GM19463 (cell line): ENCODE measurements around the gene CEBPB.
"Not testable (repeated sequence)": the region's sequence is repeated elsewhere in the genome, so short reads cannot be mapped to it uniquely, and the experiment has no call there.

Experiments
- ATAC-seq: cut with Tn5 transposase; IDR thresholded peaks from one replicate; pipeline ENCODE4 v1.9.1; 2021; ENCODE audit warnings: mild to moderate bottlenecking, moderate library complexity; ENCODE audit not compliant: unreplicated experiment

Gene CEBPB

GRCh38 chr20:50190251-50191064 is at the start of gene CEBPB:
CEBPB (plus strand) TSS chr20:50190830; CDS start chr20:50191034, 204 bp downstream.
- peak; percentile 38 for ATAC-seq

DNA sequence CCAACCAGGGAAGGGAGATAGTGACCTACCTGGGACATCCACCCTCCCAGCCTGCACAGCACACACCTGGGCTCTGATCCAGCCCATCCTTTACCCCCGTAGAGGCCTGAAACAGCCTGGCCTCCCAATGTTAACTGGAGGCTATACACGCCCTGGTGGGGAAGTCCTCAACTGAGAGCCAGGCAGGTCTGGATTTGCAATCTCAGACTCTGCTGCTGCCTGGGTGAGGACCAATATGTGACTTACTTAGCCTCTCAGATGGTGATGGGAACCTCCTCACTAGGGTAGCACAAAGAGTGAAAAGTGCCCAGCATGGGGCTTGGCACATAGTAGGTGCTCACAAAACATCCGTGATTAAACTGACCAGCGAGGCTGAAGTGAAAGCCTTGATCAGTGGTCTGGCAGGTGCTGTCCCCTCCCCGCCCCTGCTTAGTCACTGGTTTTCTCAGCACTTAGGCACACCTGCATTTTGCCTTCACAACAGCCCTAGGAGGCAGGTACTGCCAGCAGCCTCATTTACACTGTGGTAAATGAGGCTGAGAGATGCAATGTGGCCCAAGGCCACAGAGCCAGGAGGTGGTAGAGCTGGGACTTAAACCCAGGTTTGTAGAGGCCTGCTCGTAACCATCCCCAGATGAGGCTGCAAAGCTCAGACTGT is 49.5 kb upstream of the CEBPB start:
- ATAC-seq = no peak

- no peak for ATAC-seq
Observed at GRCh38 chr20:50141811-50142561, 48.6 kb upstream of the CEBPB start.

GRCh38 chr20:50142812-50143211 is 47.8 kb upstream of the CEBPB start:
- no peak for ATAC-seq

GRCh38 chr20:50144362-50144761 is 46.3 kb upstream of the CEBPB start:
- ATAC-seq = no peak

- ATAC-seq = no peak
Observed at GRCh38 chr20:50145566-50145965, 45.1 kb upstream of the CEBPB start.

DNA sequence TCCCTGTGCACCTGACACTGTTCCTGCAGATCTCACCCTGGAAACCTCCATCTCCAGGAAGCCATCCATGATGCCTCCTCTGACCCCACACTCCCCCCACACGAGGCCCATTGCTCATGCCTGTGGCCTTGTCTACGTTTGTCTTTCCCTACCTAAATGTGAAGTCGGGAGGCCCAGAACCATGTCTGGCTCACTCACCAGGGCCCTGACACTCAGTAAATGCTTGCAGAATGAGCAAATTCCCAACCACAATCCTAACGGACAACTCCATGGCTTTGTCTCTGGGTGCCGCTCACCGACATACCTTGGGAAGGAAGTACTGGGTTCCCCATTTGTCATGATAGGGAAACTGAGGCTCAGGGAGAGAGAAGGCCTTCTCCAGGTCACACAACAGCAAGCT is 44.4 kb upstream of the CEBPB start:
- no peak for ATAC-seq

DNA sequence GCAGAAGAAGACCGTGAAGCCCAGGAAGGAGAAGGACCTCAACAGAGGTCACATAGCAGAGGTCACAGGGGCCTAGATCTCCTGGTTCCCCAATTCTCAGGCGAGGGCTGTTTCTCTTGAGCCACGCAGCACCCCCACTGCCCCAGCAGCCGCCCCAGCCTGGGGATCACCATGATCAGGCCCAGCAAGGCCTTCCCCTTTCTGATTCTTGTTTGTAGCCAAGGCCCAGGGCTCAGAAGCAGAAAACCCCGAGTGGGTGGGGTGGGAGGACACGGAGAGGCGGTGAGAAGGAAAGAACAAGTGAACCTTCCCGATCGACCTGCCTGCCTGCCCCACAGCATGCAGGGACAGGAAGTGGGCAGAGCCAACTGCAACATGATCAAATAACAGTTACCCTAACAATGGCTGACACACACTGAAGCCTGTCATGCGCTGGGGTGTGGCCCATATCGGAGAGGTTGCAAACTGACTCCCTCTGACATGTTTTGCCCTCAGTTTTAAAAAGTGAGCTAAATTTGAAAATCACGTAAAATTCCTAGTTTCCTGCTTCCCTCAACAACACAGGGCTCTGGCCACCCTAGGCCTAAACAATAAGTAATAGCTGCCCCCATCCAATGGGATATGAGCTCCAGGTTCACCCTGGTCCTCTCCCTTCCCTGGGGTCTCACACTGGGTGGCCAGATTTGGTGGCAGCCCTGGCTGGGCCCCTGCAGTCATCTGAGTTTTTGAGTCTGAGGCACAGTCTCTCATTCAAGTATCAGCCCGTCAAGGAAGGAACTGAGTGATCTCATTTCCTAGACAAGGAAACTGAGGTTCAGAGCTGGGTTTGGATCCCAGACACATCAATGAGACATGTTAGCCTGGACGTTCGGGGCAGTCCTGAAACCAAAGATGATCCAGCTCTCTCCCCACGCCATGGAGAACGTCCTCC is 43.6 kb upstream of the CEBPB start:
- peak; percentile 86 for ATAC-seq

DNA sequence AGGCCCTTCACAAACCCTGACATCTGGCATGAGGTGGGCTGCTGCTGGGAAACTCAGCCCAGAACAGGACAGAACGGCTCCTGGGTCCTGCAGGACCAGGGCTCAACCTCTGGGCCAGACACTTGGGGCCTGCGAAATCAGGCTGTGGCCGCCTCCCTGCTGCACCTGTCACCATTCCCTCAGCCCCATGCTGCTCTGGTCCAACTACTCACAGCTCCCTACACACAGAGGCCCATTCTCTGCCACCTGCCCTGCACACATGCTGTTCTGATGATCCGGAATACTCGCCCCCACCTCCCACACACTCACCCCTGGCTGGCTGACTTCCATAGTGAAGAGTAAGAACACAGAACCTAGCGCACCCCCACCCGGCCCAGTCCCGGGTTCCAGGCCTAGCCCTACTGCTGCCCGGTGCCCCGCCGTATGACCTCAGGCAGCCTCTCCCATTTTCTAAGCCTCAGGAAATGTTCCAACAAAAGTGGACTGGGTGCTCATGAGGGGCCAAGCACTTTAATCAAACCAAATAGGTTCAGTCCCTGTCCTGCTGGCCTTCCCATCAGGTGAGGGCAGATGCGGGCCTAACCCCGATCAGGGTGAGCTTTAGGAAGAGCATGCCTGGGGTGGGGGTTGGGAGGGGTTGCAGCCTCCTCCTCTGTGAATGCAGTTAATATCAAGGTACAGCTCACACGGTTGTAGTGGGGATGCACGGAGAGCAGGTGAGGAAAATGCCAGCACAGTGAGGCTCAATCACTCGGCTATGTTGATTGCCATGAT is 41.0 kb upstream of the CEBPB start:
- no peak for ATAC-seq

DNA sequence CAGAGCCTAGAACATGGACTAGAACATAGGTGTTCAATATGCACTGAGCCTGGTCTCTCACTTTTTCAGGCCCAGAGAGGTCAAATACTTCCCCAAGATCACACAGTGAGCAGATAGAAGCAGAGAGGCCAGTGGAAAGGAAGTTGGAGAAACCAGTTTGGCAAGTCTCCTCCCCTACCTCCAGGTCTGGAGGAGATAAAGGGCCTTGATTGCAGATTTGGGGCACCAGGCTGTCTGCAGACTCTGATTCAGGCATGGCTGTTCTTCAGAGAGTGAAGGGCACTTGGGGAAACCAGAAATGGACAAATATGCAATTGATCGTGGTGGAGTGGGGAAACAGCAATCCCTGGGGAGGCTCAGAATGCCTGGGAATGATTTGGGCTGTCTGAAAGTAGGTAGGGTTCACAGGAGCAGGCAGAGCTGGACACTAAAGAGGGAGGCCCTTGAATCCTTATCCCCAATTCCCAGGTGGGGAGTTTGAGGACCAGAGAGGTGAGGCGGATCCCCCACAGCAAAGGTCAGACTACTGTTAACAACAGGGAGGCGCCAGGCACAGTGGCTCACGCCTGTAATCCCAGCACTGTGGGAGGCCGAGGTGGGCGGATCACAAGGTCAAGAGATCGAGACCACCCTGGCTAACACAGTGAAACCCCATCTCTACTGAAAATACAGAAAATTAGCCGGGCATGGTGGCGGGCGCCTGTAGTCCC is 39.4 kb upstream of the CEBPB start:
- no peak for ATAC-seq

DNA sequence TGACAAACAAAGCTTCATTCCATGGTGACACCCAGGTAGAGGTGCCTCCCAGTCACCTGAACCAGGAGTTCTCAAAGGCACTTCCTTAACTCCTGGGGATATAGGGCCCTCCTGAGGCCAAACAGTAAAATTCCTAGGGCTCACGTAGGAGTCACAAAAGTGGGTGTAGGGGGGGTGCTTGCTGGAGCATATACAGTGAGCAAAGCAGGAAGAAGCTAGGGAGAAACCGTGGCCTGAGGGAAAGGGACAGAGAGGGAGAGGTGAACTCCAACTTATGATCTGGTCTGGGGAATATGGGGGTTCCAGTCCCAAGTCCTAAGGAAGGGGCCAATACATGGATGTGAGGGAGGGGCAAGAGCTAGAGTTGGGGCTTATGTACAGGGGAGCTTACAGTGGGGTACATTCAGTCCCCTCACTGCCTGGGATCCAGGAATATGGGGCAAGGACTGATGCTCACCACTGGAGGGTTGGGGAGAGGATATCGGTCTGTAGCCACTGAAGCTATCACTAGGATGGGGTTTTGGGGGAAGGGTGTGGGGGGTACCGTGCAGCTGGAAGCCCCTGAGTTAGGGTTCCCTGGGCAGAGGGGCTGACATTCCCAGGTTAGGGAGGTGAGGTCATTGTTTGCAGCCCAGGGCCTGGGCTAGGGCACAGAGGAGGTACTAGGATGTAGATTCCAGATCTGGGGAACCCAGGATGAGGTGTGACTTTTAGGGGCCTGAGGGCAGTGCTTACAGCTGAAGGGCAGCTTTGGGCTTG is 38.1 kb upstream of the CEBPB start:
- no peak for ATAC-seq

DNA sequence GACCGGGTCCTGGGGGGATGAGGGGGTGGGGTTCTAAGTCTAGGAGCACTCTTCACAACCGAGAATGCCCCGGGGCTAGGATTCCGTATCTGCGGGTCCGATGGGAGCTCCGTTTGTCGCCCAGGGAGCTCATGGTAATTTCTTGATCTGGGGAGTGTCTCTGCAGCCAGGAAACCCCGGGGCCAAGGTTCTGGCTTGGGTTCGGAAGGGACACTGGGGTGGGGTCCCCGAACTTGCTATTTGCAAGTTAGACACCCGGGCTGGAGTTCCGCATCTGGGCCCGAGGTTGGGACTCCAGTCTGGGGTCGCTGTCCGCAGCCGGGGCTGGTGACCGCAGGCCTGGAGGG is 37.5 kb upstream of the CEBPB start:
- no peak for ATAC-seq

DNA sequence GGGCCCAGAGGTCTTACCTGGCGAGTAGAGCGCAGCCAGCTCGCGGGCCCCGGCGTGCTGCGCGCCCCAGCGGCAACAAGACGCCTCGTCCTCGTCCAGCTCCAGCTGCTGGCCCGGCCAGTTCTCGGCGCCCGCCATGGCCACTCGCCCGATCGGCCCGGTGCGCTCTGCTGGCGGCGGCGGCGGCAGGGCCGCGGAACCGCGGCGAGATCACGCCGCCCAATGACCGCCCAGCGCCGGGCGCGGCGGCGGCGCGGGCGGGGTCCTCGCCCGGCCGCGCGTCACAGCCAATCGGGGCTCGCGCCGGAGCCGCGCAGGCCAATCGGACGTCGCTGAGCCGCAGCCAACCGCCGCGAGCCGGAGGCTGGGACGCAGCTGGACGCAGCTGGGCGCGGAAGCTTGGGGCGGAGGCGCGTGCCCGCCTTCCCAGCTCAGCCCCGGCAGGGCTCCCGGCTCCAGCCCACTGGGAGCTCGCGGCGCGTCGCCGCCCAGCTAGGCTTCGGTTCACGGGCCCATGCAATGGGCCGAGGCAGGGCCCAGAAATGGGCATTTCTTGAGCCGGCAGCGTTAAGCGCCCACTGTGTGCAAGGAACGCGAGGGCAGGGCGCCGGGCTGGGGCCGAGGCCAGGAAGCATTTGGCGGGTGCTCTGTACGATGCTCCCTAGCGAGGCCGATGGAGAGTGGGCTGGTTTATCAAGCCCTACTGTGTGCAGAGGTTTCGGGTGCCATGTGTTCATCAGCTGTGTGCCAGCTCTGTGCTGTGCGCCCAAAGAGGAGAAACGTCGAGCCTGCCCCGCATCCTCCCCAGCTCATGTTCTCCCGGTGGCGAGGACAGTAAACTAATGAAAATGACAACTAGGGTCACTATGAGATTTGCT is 36.9 kb upstream of the CEBPB start, which contains the start of gene PEDS1:
PEDS1 (minus strand) TSS at position 224 of the 878 bp plus-strand sequence; CDS start at position 138, 86 bp downstream.
- ATAC-seq = peak; percentile 97

DNA sequence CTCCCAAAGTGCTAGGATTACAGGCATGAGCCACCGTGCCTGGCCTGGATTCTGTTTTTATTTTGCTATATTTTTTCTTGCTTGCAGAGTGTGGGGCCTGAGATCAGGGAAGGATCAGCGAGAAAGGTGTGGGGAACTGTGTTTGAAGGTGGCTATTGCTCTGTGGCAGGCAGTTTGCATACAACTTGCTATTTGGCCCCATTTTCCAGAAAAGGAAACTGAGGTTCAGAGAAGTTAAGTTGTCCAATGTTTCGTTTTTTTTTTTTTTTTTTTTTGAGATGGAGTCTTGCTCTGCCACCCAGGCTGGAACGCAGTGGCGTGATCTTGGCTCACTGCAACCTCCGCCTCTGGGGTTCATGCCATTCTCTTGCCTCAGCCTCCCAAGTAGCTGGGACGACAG is 29.1 kb upstream of the CEBPB start:
- ATAC-seq = not testable (repeated sequence)

DNA sequence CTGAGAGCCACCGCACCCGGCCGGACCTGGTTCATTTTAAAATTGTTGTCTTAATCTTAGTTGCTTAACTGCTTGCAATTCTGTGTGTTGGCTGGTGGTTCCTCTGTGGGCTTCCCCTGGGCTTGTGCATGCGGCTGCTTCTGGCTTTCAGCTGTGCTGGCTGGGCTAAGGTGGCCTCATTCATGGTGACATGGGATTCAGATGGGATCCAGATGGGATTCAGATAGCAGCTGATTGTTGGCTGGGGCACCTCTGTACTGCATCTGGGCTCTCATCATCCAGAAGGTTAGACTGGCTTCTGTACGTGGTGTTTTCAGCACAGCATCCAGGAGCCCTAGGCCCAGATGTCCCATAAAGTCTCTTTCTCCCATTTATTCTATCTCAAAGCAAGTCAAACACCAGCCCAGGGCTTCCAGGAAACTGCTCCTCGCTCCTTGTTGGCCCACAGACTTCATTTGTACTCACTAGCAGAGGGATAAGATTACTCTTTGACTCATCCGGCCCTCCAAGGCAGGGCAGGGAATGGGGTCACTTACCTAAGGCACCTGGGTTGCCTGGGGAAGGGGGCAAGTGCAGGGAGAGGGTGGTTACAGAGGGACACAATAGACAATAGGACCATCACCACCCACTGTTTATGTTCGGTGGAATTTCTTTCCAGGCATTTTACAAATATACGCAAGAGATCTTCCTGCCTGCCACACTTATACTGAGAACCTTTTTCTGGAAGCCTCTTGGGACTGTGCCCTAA is 26.9 kb upstream of the CEBPB start:
- no peak for ATAC-seq

GRCh38 chr20:50165684-50166554 is 24.7 kb upstream of the CEBPB start:
- peak; percentile 98 for ATAC-seq
